Liver (tissue), 9 donors: ENCODE measurements around the gene MIEF1. TPM values are rescaled to one million over a fixed set of nuclear protein-coding genes. Genes with fewer than 3 reads are reported as not detected.
A peak's percentile ranks its signal among the peaks of the same experiment; 100 is the strongest.

Experiments
- DNase-seq: peaks from one replicate; pipeline ENCODE4 v3.0.0-alpha.2; 2017; ENCODE audit warnings: low spot score
- H3K27ac ChIP-seq, 2 donors: one replicate each; pipeline ENCODE4 v1.7.0; 2013; ENCODE audit warnings: inconsistent platforms in 2 of 2, low read length in 2 of 2, control low read depth in 1 of 2, low read depth in 1 of 2, mild to moderate bottlenecking in 1 of 2
- H3K27me3 ChIP-seq, 4 donors: one replicate each; pipeline versions ENCODE4 v1.6.1 to v1.7.0; 2013; ENCODE audit warnings: low read length in 3 of 4, inconsistent platforms in 1 of 4, mild to moderate bottlenecking in 1 of 4, moderate library complexity in 1 of 4; ENCODE audit not compliant: control insufficient read depth in 4 of 4, insufficient read depth in 4 of 4
- H3K36me3 ChIP-seq, 4 donors: one replicate each; pipeline versions ENCODE4 v1.6.1 to v1.7.0; 2013; ENCODE audit warnings: low read length in 3 of 4, mild to moderate bottlenecking in 3 of 4, low read depth in 1 of 4, moderate library complexity in 1 of 4; ENCODE audit not compliant: control insufficient read depth in 4 of 4, insufficient read depth in 3 of 4
- H3K4me1 ChIP-seq, 4 donors: one replicate each; pipeline versions ENCODE4 v1.6.1 to v1.7.0; 2013; ENCODE audit warnings: low read length in 3 of 4, mild to moderate bottlenecking in 3 of 4, moderate library complexity in 1 of 4; ENCODE audit not compliant: control insufficient read depth in 4 of 4, insufficient read depth in 4 of 4
- H3K4me3 ChIP-seq, 3 donors: one replicate each; pipeline versions ENCODE4 v1.6.1 to v1.7.0; 2013; ENCODE audit warnings: low read length in 3 of 3, control low read depth in 1 of 3, low read depth in 1 of 3, mild to moderate bottlenecking in 1 of 3
- H3K9ac ChIP-seq, 2 donors: one replicate each; pipeline ENCODE4 v1.7.0; 2013; ENCODE audit warnings: low read length in 2 of 2, mild to moderate bottlenecking in 2 of 2, moderate library complexity in 2 of 2, control low read depth in 1 of 2, low read depth in 1 of 2
- H3K9me3 ChIP-seq, 4 donors: one replicate each; pipeline versions ENCODE4 v1.6.1 to v1.7.0; 2013; ENCODE audit warnings: low read length in 3 of 4; ENCODE audit not compliant: control insufficient read depth in 4 of 4
- EGR1 ChIP-seq, 2 donors: IDR thresholded peaks; 2 replicates each; pipeline ENCODE4 v1.6.1; 2016 to 2018; ENCODE audit warnings: antibody characterized with exemption in 2 of 2, low read depth in 2 of 2
- FOXA1 ChIP-seq: IDR thresholded peaks from 2 replicates; pipeline ENCODE4 v1.6.1; 2016; ENCODE audit warnings: antibody characterized with exemption
- FOXA2 ChIP-seq: IDR thresholded peaks from 2 replicates; pipeline ENCODE4 v1.6.1; 2016; ENCODE audit warnings: antibody characterized with exemption
- GABPA ChIP-seq, 2 donors: IDR thresholded peaks in 1 of 2; conservative IDR thresholded peaks in 1 of 2; 2 replicates each; pipeline ENCODE4 v1.6.1; 2016; ENCODE audit warnings: antibody characterized with exemption in 2 of 2, mild to moderate bottlenecking in 1 of 2, moderate library complexity in 1 of 2
- HNF4A ChIP-seq, 2 donors: conservative IDR thresholded peaks; 2 replicates each; pipeline ENCODE4 v1.6.1; 2016; ENCODE audit warnings: antibody characterized with exemption in 2 of 2, mild to moderate bottlenecking in 2 of 2
- HNF4G ChIP-seq: IDR thresholded peaks from 2 replicates; pipeline ENCODE4 v1.6.1; 2016; ENCODE audit warnings: antibody characterized with exemption
- JUND ChIP-seq, 2 donors: IDR thresholded peaks; 2 replicates each; pipeline ENCODE4 v1.6.1; 2016; ENCODE audit warnings: antibody characterized with exemption in 2 of 2
- NR2F2 ChIP-seq: IDR thresholded peaks from 2 replicates; pipeline ENCODE4 v1.6.1; 2016; ENCODE audit warnings: antibody characterized with exemption
- RAD21 ChIP-seq, 2 donors: IDR thresholded peaks; 2 replicates each; pipeline ENCODE4 v1.6.1; 2016; ENCODE audit warnings: antibody characterized with exemption in 2 of 2, mild to moderate bottlenecking in 2 of 2
- RXRA ChIP-seq, 2 donors: IDR thresholded peaks; 2 replicates each; pipeline ENCODE4 v1.6.1; 2017 to 2018; ENCODE audit warnings: antibody characterized with exemption in 2 of 2, mild to moderate bottlenecking in 1 of 2
- SP1 ChIP-seq: IDR thresholded peaks from 2 replicates; pipeline ENCODE4 v1.6.1; 2018; ENCODE audit warnings: antibody characterized with exemption, mild to moderate bottlenecking
- TAF1 ChIP-seq: conservative IDR thresholded peaks from 2 replicates; pipeline ENCODE4 v1.6.1; 2016; ENCODE audit warnings: antibody characterized with exemption, mild to moderate bottlenecking
- YY1 ChIP-seq: IDR thresholded peaks from 2 replicates; pipeline ENCODE4 v1.6.1; 2016; ENCODE audit warnings: antibody characterized with exemption, mild to moderate bottlenecking
- WGBS: extraction: QIAGEN DNeasy Blood & Tissue Kit; methylation state at CpG from one replicate; pipeline ENCODE4 v1.1.7; 2013; 5-methylcytosine and 5-hydroxymethylcytosine counted together
- polyA plus RNA-seq, 2 donors: library from polyadenylated mRNA; stranded (reverse) in 1 of 2; unstranded in 1 of 2; fragments of 200-250 nt in 1 of 2; fragments of >200 nt in 1 of 2; fragmentation: Nextera tagmentation in 1 of 2; extraction: Ambion mirVana in 1 of 2; gene quantifications; one replicate each; pipeline versions ENCODE4 v1.2.1 to v1.2.3, GENCODE V29; 2013 to 2015
- total RNA-seq, 2 donors: library from RNA; depleted of rRNA; stranded (reverse); fragments of >200 nt; gene quantifications; one replicate each; pipeline ENCODE4 v1.2.3, GENCODE V29; 2014
- TF ChIP-seq, protein P1 (sequence below): IDR thresholded peaks from 2 replicates; pipeline ENCODE4 v1.6.1; 2016; ENCODE audit warnings: antibody characterized with exemption
- TF ChIP-seq, protein P2 (sequence below): IDR thresholded peaks from 2 replicates; pipeline ENCODE4 v1.6.1; 2016; ENCODE audit warnings: antibody characterized with exemption
- TF ChIP-seq, protein P3 (sequence below): IDR thresholded peaks from 2 replicates; pipeline ENCODE4 v1.6.1; 2016; ENCODE audit warnings: antibody characterized with exemption, mild to moderate bottlenecking
- TF ChIP-seq, protein P4 (sequence below): fragments of 150-350 bp; IDR thresholded peaks from 2 replicates; pipeline ENCODE4 v1.5.1; 2017; ENCODE audit warnings: improper control_type of control experiment, low read depth, low read length; ENCODE audit not compliant: missing input control
- TF ChIP-seq, protein P5 (sequence below): IDR thresholded peaks from 2 replicates; pipeline ENCODE4 v1.6.1; 2016; ENCODE audit warnings: antibody characterized with exemption
- donor health status: healthy.
- donor health status: healthy.
- donor health status: healthy.
- donor health status: healthy.
- donor health status: healthy.

MIEF1 gene
- total and polyA plus RNA-seq, 4 donors: 12.9 to 31.1 (median 20.7) TPM

DNA sequence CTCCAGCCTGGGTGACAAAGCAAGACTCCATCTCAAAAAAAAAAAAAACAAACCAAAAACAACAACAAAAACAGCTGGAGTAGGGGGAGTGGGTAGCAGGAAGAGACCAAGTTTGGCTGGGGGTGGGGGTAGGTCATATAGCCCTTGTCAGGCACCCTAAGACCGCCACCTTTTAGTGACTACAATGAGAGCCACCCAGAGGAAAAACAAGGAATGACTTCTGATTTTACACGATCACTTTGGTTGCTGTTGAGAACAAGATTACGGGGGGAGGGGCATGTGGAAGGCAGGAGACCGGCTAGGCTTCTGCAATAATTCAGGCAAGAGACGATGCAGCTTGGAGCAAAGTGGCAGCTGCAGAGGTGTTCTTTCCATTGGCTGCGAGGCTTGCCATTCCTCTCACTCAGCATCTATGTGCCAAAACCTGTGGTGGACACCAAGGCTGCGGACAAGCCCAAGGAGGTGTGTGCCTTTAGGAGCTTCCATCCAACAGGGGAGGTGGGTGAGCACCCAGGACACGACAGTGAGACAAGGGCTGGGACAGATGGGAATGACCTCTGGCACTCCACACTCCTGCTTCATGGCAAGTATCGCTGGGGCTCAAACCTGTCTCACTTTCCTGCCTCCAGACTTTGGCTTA, 28.7 kb downstream of the MIEF1 start (continued):
- TF ChIP-seq, protein P1, sequence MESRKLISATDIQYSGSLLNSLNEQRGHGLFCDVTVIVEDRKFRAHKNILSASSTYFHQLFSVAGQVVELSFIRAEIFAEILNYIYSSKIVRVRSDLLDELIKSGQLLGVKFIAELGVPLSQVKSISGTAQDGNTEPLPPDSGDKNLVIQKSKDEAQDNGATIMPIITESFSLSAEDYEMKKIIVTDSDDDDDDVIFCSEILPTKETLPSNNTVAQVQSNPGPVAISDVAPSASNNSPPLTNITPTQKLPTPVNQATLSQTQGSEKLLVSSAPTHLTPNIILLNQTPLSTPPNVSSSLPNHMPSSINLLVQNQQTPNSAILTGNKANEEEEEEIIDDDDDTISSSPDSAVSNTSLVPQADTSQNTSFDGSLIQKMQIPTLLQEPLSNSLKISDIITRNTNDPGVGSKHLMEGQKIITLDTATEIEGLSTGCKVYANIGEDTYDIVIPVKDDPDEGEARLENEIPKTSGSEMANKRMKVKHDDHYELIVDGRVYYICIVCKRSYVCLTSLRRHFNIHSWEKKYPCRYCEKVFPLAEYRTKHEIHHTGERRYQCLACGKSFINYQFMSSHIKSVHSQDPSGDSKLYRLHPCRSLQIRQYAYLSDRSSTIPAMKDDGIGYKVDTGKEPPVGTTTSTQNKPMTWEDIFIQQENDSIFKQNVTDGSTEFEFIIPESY: no peak
- TF ChIP-seq, protein P2, sequence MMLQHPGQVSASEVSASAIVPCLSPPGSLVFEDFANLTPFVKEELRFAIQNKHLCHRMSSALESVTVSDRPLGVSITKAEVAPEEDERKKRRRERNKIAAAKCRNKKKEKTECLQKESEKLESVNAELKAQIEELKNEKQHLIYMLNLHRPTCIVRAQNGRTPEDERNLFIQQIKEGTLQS: no peak
- TF ChIP-seq HNF4A (conservative IDR thresholded peaks at IDR 0.05) (no peak), TAF1 (no peak), JUND (IDR thresholded peaks at IDR 0.05) (no peak)

DNA sequence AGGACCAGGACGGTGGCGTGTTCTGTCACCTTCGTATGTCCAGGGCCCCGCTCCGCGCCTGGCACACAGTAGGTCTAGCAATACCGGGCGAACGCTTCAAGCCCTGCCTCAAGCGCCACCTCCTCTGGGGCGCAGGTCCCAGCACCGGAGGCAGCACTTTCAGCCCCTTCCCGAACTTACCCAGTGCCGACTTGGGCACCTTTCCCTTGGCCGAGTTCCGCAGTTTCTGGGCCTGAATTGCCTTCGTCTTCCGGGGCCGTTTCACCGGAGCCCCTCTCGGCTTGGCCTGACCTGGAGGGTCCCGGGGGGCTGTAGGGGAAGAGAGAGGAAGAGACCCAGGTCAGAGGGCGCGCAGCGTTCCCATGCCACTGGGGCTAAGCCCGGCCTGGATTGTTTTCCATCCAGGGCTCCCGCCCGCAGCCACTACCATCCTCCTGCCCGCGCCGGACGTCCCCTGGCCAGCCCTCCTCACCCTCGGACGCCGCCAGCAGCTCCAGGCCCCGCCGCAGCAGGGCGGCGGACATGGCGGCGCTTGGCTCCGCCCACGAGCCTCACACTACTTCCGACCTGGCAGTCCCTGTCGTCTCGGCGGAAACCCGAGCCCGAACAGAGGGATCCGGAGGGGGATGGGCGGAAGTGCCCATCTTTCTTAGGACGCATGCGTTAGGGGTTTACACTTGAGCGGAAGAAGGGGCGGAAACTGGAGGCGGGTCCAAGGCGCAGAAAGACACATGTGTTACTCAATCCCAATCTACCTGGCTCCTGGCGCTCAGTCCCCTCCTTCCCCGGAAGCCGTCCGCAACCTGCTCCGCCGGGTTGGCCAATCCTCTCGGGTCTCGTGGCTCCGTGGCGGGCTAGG, 30.4 kb downstream of the MIEF1 start, which contains the start of gene RPS19BP1:
Gene RPS19BP1, minus strand, starts transcription at position 534 of the 859 bp plus-strand sequence. Its CDS starts 10 bp downstream, at position 524.
- H3K27me3 ChIP-seq: no peaks in the 10 kb centered on the region
- peak within 1 kb of the TSS; percentile 83 for H3K27ac ChIP-seq
- peaks cover 0 to 6% (median 4%) of the 10 kb centered on the region in 4 donors for H3K36me3 ChIP-seq
- H3K9ac ChIP-seq: peak within 1 kb of the TSS; percentile 79 to 85
- peak within 1 kb of the TSS; percentile 74 to 83 (median 82) for H3K4me3 ChIP-seq
- no peaks in the 10 kb centered on the region for H3K9me3 ChIP-seq
- DNase-seq: peak; percentile 98
- under 1% methylated on average over 67 of the region's 67 CpGs for WGBS
- TF ChIP-seq EGR1 (IDR thresholded peaks at IDR 0.05; ENCODE audit: low read depth in 2 of 2) (peak; percentile 95), HNF4A (conservative IDR thresholded peaks at IDR 0.05) (peak; percentile 59 to 83), HNF4G (peak; percentile 25), GABPA (IDR thresholded peaks at IDR 0.05 in 1 of 2, conservative IDR thresholded peaks at IDR 0.05 in 1 of 2) (peak; percentile 88 to 98), NR2F2 (peak; percentile 14), FOXA1 (no peak), RAD21 (IDR thresholded peaks at IDR 0.05) (peak; percentile 30 to 48), RXRA (IDR thresholded peaks at IDR 0.05) (peak; percentile 60 to 74), YY1 (peak; percentile 97), TAF1 (no peak), SP1 (peak; percentile 87), FOXA2 (peak; percentile 57), JUND (IDR thresholded peaks at IDR 0.05) (peak; percentile 68 to 84)
- TF ChIP-seq, protein P1: no peak
- TF ChIP-seq, protein P3, sequence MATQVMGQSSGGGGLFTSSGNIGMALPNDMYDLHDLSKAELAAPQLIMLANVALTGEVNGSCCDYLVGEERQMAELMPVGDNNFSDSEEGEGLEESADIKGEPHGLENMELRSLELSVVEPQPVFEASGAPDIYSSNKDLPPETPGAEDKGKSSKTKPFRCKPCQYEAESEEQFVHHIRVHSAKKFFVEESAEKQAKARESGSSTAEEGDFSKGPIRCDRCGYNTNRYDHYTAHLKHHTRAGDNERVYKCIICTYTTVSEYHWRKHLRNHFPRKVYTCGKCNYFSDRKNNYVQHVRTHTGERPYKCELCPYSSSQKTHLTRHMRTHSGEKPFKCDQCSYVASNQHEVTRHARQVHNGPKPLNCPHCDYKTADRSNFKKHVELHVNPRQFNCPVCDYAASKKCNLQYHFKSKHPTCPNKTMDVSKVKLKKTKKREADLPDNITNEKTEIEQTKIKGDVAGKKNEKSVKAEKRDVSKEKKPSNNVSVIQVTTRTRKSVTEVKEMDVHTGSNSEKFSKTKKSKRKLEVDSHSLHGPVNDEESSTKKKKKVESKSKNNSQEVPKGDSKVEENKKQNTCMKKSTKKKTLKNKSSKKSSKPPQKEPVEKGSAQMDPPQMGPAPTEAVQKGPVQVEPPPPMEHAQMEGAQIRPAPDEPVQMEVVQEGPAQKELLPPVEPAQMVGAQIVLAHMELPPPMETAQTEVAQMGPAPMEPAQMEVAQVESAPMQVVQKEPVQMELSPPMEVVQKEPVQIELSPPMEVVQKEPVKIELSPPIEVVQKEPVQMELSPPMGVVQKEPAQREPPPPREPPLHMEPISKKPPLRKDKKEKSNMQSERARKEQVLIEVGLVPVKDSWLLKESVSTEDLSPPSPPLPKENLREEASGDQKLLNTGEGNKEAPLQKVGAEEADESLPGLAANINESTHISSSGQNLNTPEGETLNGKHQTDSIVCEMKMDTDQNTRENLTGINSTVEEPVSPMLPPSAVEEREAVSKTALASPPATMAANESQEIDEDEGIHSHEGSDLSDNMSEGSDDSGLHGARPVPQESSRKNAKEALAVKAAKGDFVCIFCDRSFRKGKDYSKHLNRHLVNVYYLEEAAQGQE: peak; percentile 91
- TF ChIP-seq, protein P2: peak; percentile 39
- TF ChIP-seq, protein P4, sequence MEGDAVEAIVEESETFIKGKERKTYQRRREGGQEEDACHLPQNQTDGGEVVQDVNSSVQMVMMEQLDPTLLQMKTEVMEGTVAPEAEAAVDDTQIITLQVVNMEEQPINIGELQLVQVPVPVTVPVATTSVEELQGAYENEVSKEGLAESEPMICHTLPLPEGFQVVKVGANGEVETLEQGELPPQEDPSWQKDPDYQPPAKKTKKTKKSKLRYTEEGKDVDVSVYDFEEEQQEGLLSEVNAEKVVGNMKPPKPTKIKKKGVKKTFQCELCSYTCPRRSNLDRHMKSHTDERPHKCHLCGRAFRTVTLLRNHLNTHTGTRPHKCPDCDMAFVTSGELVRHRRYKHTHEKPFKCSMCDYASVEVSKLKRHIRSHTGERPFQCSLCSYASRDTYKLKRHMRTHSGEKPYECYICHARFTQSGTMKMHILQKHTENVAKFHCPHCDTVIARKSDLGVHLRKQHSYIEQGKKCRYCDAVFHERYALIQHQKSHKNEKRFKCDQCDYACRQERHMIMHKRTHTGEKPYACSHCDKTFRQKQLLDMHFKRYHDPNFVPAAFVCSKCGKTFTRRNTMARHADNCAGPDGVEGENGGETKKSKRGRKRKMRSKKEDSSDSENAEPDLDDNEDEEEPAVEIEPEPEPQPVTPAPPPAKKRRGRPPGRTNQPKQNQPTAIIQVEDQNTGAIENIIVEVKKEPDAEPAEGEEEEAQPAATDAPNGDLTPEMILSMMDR: no peak
- TF ChIP-seq, protein P5, sequence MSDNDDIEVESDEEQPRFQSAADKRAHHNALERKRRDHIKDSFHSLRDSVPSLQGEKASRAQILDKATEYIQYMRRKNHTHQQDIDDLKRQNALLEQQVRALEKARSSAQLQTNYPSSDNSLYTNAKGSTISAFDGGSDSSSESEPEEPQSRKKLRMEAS: peak; percentile 99
- peaks cover 21 to 55% (median 47%) of the 10 kb centered on the region in 4 donors for H3K4me1 ChIP-seq
